B cell (primary cell): ENCODE measurements around the gene BCAR3.

Experiments used
- EZH2 ChIP-seq: IDR thresholded peaks from 2 replicates; pipeline ENCODE4 v1.6.1; 2012; ENCODE audit warnings: borderline replicate concordance, low read depth, mild to moderate bottlenecking, moderate library complexity, low read length; ENCODE audit not compliant: insufficient read depth, poor library complexity, severe bottlenecking
- TF ChIP-seq, protein P1 (sequence below): fragments of 200-600 bp; IDR thresholded peaks from one replicate; pipeline ENCODE4 v1.8.0; 2022; ENCODE audit warnings: antibody characterized with exemption, mild to moderate bottlenecking

DNA sequence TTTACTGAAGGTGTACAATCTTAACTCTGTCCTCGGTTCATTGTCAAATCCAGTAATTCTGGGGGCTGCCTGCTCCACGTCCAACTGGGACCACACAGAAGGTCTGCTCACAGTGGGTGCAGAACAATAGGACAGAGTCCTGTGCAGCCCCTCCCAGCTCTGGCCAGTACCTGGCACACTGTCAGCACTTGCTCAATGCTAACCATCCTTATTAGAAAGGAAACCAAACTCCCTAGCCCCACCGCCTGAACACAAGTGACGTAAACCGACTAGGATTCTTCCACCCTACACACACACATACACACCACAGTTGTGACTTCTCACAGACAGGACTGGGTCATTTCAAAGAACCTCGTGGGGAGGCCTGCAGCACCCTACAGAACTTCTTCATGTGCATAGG, 5.2 kb downstream of the BCAR3 start:
- TF ChIP-seq, protein P1, sequence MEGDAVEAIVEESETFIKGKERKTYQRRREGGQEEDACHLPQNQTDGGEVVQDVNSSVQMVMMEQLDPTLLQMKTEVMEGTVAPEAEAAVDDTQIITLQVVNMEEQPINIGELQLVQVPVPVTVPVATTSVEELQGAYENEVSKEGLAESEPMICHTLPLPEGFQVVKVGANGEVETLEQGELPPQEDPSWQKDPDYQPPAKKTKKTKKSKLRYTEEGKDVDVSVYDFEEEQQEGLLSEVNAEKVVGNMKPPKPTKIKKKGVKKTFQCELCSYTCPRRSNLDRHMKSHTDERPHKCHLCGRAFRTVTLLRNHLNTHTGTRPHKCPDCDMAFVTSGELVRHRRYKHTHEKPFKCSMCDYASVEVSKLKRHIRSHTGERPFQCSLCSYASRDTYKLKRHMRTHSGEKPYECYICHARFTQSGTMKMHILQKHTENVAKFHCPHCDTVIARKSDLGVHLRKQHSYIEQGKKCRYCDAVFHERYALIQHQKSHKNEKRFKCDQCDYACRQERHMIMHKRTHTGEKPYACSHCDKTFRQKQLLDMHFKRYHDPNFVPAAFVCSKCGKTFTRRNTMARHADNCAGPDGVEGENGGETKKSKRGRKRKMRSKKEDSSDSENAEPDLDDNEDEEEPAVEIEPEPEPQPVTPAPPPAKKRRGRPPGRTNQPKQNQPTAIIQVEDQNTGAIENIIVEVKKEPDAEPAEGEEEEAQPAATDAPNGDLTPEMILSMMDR, result no peak
- no peak for TF ChIP-seq EZH2
